ENCODE results near the gene PMPCA. TPM values are rescaled to one million over a fixed set of nuclear protein-coding genes. Genes with fewer than 3 reads are reported as not detected.

Gene PMPCA
- total RNA-seq, result 10 to 100 TPM; 22.8 to 43.9 (median 35.0) TPM

- Histone ChIP-seq H3K27me3 (no peaks in the 10 kb centered on the region), H3K36me3 (peaks cover 26 to 63% (median 55%) of the 10 kb centered on the region in 4 donors), H3K27ac (replicated peaks in 1 of 4) (peak within 1 kb of the TSS; percentile 84 to 91 (median 88)), H3K4me1 (peaks cover 22 to 40% (median 32%) of the 10 kb centered on the region in 4 donors), H3K4me3 (peak within 1 kb of the TSS; percentile 87 to 99 (median 94)), H3K9me3 (no peaks in the 10 kb centered on the region)
- TF ChIP-seq POLR2A (IDR thresholded peaks at IDR 0.05; ENCODE audit: low read depth) (peak; percentile 87), CTCF (IDR thresholded peaks at IDR 0.05) (peak in 1 of 3 experiments; percentile 15), EP300 (IDR thresholded peaks at IDR 0.05) (no peak), POLR2AphosphoS5 (IDR thresholded peaks at IDR 0.05) (peak; percentile 98 to 99)
- intact Hi-C loops (cut with DNase I), result no loop called here
- WGBS, result 1% methylated on average over 35 of the region's 83 CpGs
- peak; percentile 97 for DNase-seq (ENCODE audit: extremely low spot score)
Observed at GRCh38 chr9:136410500-136411287, at the start of gene PMPCA, which contains the start of gene ENTR1. PMPCA (plus strand) TSS chr9:136410658; CDS start chr9:136410669, 11 bp downstream. ENTR1 (minus strand) TSS chr9:136410614; CDS start chr9:136410397, 217 bp downstream.

GRCh38 chr9:136361047-136361753 lies 49.3 kb upstream of the PMPCA start:
- Histone ChIP-seq H3K36me3 (peaks cover 0 to 38% (median 28%) of the 10 kb centered on the region in 4 donors), H3K9me3 (no peaks in the 10 kb centered on the region), H3K27ac (replicated peaks in 1 of 4) (peak overlapping the region in 3 of 4 donors; percentile 34 to 96 (median 55)), H3K4me1 (peaks cover 32 to 42% (median 37%) of the 10 kb centered on the region in 4 donors), H3K4me3 (no peak overlapping the region), H3K27me3 (peaks cover 0 to 20% (median 0%) of the 10 kb centered on the region in 4 donors)
- intact Hi-C loops (cut with DNase I), result no loop called here
- 48% methylated on average over 20 of the region's 43 CpGs for WGBS
- no peak for TF ChIP-seq POLR2A (IDR thresholded peaks at IDR 0.05; ENCODE audit: low read depth)
- TF ChIP-seq CTCF (IDR thresholded peaks at IDR 0.05), result no peak
- no peak for TF ChIP-seq EP300 (IDR thresholded peaks at IDR 0.05)
- TF ChIP-seq POLR2AphosphoS5 (IDR thresholded peaks at IDR 0.05), result peak in 1 of 2 donors; percentile 39
- no peak for DNase-seq (ENCODE audit: extremely low spot score)

- 68% methylated on average over 10 of the region's 26 CpGs for WGBS
- Histone ChIP-seq H3K9me3 (no peaks in the 10 kb centered on the region), H3K4me1 (peaks cover 29 to 39% (median 37%) of the 10 kb centered on the region in 4 donors), H3K36me3 (peaks cover 0 to 31% (median 21%) of the 10 kb centered on the region in 4 donors), H3K27me3 (peaks cover 0 to 26% (median 0%) of the 10 kb centered on the region in 4 donors), H3K4me3 (no peak overlapping the region), H3K27ac (replicated peaks in 1 of 4) (peak overlapping the region in 3 of 4 donors; percentile 34 to 96 (median 55))
- TF ChIP-seq CTCF (IDR thresholded peaks at IDR 0.05) (no peak), EP300 (IDR thresholded peaks at IDR 0.05) (no peak)
- intact Hi-C loops (cut with DNase I), result loop anchor here (2.0 kb wide), 1 partner anchor 19 kb away; no protein-coding TSS in a partner anchor
- no peak for DNase-seq (ENCODE audit: extremely low spot score)
Observed at GRCh38 chr9:136361754-136362449, 48.6 kb upstream of the PMPCA start.

GRCh38 chr9:136362450-136362784 lies 48.0 kb upstream of the PMPCA start:
- H3K9me3 ChIP-seq, result no peaks in the 10 kb centered on the region
- H3K27me3 ChIP-seq, result peaks cover 0 to 28% (median 0%) of the 10 kb centered on the region in 4 donors
- WGBS, result 94% methylated on average over 5 of the region's 6 CpGs
- no peak overlapping the region for H3K4me3 ChIP-seq
- peaks cover 29 to 39% (median 37%) of the 10 kb centered on the region in 4 donors for H3K4me1 ChIP-seq
- no peak for TF ChIP-seq EP300 (IDR thresholded peaks at IDR 0.05)
- TF ChIP-seq POLR2A (IDR thresholded peaks at IDR 0.05; ENCODE audit: low read depth), result no peak
- no peak for TF ChIP-seq CTCF (IDR thresholded peaks at IDR 0.05)
- no peak for TF ChIP-seq POLR2AphosphoS5 (IDR thresholded peaks at IDR 0.05)
- DNase-seq (ENCODE audit: extremely low spot score), result no peak
- intact Hi-C loops (cut with DNase I), result loop anchor here (2.0 kb wide), 1 partner anchor 20 kb away; no protein-coding TSS in a partner anchor
- peaks cover 0 to 26% (median 16%) of the 10 kb centered on the region in 4 donors for H3K36me3 ChIP-seq
- H3K27ac ChIP-seq (replicated peaks in 1 of 4), result peak overlapping the region in 3 of 4 donors; percentile 94 to 96 (median 95)

Measured in esophagus muscularis mucosa (tissue), 4 donors.